HepG2 (cell line): ENCODE data around the gene AIF1. TPM values are rescaled to one million over a fixed set of nuclear protein-coding genes. Genes with fewer than 3 reads are reported as not detected.
A peak's percentile ranks its signal among the peaks of the same experiment; 100 is the strongest.

Experiments
- CAMTA2 ChIP-seq: sonication (generic); formaldehyde crosslinking; IDR thresholded peaks from 2 replicates; pipeline ENCODE4 v1.4.0; 2020; ENCODE audit warnings: mild to moderate bottlenecking, missing genetic modification reagents, borderline replicate concordance
- EHMT2 ChIP-seq: fragments of 200-600 bp; sonication (generic); IDR thresholded peaks from 2 replicates; pipeline ENCODE4 v1.7.0; 2017; ENCODE audit warnings: antibody characterized with exemption, low read depth, low read length, borderline replicate concordance
- ESRRA ChIP-seq: sonication (generic); formaldehyde crosslinking; IDR thresholded peaks from 2 replicates; pipeline ENCODE4 v1.5.1; 2020; ENCODE audit warnings: mild to moderate bottlenecking, low read depth, missing genetic modification reagents
- HDAC2 ChIP-seq: sonication (generic); formaldehyde crosslinking; IDR thresholded peaks from 2 replicates; pipeline ENCODE4 v1.4.0; 2020; ENCODE audit warnings: missing genetic modification reagents
- HDAC6 ChIP-seq: fragments of 200-600 bp; sonication (generic); IDR thresholded peaks from 2 replicates; pipeline ENCODE4 v1.7.0; 2017; ENCODE audit warnings: mild to moderate bottlenecking, antibody characterized with exemption, low read length, low read depth
- HNRNPL ChIP-seq: fragments of 200-400 bp; formaldehyde crosslinking; IDR thresholded peaks from 2 replicates; pipeline ENCODE4 v1.6.1; 2017; ENCODE audit warnings: mild to moderate bottlenecking, low read depth, low read length
- KDM1A ChIP-seq: IDR thresholded peaks from 2 replicates; pipeline ENCODE4 v1.6.1; 2016; ENCODE audit warnings: missing compliant biosample characterization
- MYNN ChIP-seq: sonication (generic); formaldehyde crosslinking; IDR thresholded peaks from 2 replicates; pipeline ENCODE4 v1.4.0; 2020; ENCODE audit warnings: mild to moderate bottlenecking, low read depth, missing genetic modification reagents
- ONECUT2 ChIP-seq: sonication (generic); formaldehyde crosslinking; IDR thresholded peaks from 2 replicates; pipeline ENCODE4 v1.4.0; 2020; ENCODE audit warnings: missing genetic modification reagents
- RFXAP ChIP-seq: sonication (generic); formaldehyde crosslinking; IDR thresholded peaks from 2 replicates; pipeline ENCODE4 v1.4.0; 2020; ENCODE audit warnings: missing genetic modification reagents, borderline replicate concordance
- TOPORS ChIP-seq: sonication (generic); formaldehyde crosslinking; IDR thresholded peaks from 2 replicates; pipeline ENCODE4 v1.8.0; 2023; ENCODE audit warnings: mild to moderate bottlenecking, missing genetic modification reagents
- ZBTB44 ChIP-seq: sonication (generic); formaldehyde crosslinking; IDR thresholded peaks from 2 replicates; pipeline ENCODE4 v1.4.0; 2020; ENCODE audit warnings: missing genetic modification reagents
- ZC3H13 ChIP-seq: sonication (generic); formaldehyde crosslinking; IDR thresholded peaks from 2 replicates; pipeline ENCODE4 v1.8.1; 2023; ENCODE audit warnings: mild to moderate bottlenecking, missing genetic modification reagents, moderate library complexity
- ZFAT ChIP-seq: sonication (generic); formaldehyde crosslinking; conservative IDR thresholded peaks from 2 replicates; pipeline ENCODE4 v1.8.1; 2023; ENCODE audit warnings: missing genetic modification reagents, inconsistent platforms
- ZMYM3 ChIP-seq: sonication (generic); formaldehyde crosslinking; IDR thresholded peaks from 2 replicates; pipeline ENCODE4 v1.5.1; 2020; ENCODE audit warnings: mild to moderate bottlenecking, missing genetic modification reagents
- ZNF768 ChIP-seq: sonication (generic); formaldehyde crosslinking; IDR thresholded peaks from 2 replicates; pipeline ENCODE4 v1.4.0; 2020; ENCODE audit warnings: missing genetic modification reagents
- polyA plus RNA-seq, 8 experiments: library from polyadenylated mRNA; depleted of rRNA in 3 of 8; stranded (reverse) in 7 of 8; unstranded in 1 of 8; fragments of >200 nt; fragmentation: Illumina TruSeq in 4 of 8; extraction: Trizol in 4 of 8; gene quantifications; 2 replicates each; pipeline versions ENCODE4 v1.2.1 to v1.2.3, GENCODE V29; 2011 to 2016; ENCODE audit warnings: low read depth in 4 of 8, missing spikeins in 1 of 8, mixed read lengths in 1 of 8; ENCODE audit not compliant: insufficient read depth in 1 of 8
- total RNA-seq, 5 experiments: library from RNA; depleted of rRNA; stranded (reverse); fragments of >200 nt; fragmentation: Illumina TruSeq; extraction: Trizol; gene quantifications; 2 replicates each; pipeline ENCODE4 v1.2.3, GENCODE V29; 2016; ENCODE audit warnings: low read depth in 1 of 5
- TF ChIP-seq, protein P1 (sequence below): sonication (generic); formaldehyde crosslinking; IDR thresholded peaks from 2 replicates; pipeline ENCODE4 v1.4.0; 2020; ENCODE audit warnings: missing genetic modification reagents
- TF ChIP-seq, protein P2 (sequence below): sonication (generic); formaldehyde crosslinking; IDR thresholded peaks from 2 replicates; pipeline ENCODE4 v1.9.0; 2021; ENCODE audit warnings: mild to moderate bottlenecking, missing genetic modification reagents

AIF1 gene
- total and polyA plus RNA-seq, 2 of the 13 experiments (the other 11 are each of a cell fraction or from before 2014, with no cell fraction given) = 1.5 TPM; not detected in 1

DNA sequence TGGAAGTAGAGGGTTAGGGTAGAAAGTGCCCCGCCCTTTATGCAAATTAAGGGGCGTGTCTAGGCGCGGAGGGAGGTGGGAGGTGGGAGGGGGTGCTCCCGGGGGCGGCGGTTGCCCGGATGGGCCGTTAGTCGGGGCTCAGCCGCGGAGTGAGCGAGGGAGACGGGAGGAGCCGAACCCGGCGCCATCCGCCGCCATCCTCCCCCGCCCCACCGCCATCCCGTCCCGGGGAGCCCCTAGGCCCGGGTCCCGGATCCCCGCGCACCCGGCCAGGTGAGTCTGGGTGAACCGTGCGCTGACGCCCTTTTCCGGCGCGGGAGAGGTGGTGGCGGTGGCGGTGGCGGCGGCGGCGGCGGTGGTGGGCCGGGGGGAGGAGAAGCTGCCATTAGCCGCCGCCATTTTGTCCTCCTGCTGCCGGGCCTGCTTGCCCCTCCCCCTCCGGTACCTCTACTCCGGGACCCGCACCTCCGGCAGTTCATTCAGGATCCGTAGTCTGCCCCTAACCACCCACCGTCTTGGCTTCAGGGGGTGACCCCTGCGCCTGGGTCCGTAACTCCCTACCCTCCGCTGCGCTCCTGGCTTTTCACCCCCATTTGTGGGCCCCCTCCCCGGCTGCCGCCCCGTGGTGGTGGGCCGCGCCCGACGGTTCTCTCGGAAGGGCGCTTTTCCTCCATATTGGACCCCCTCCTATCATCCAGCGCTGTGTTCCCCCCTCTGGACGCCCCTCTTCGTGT, 5.7 kb downstream of the AIF1 start, which contains the start of gene PRRC2A (continued):
- TF ChIP-seq, protein P1, sequence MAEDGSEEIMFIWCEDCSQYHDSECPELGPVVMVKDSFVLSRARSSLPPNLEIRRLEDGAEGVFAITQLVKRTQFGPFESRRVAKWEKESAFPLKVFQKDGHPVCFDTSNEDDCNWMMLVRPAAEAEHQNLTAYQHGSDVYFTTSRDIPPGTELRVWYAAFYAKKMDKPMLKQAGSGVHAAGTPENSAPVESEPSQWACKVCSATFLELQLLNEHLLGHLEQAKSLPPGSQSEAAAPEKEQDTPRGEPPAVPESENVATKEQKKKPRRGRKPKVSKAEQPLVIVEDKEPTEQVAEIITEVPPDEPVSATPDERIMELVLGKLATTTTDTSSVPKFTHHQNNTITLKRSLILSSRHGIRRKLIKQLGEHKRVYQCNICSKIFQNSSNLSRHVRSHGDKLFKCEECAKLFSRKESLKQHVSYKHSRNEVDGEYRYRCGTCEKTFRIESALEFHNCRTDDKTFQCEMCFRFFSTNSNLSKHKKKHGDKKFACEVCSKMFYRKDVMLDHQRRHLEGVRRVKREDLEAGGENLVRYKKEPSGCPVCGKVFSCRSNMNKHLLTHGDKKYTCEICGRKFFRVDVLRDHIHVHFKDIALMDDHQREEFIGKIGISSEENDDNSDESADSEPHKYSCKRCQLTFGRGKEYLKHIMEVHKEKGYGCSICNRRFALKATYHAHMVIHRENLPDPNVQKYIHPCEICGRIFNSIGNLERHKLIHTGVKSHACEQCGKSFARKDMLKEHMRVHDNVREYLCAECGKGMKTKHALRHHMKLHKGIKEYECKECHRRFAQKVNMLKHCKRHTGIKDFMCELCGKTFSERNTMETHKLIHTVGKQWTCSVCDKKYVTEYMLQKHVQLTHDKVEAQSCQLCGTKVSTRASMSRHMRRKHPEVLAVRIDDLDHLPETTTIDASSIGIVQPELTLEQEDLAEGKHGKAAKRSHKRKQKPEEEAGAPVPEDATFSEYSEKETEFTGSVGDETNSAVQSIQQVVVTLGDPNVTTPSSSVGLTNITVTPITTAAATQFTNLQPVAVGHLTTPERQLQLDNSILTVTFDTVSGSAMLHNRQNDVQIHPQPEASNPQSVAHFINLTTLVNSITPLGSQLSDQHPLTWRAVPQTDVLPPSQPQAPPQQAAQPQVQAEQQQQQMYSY (CRISPR knock-in tag) = peak; percentile 21; the same call in 1 of the 2 replicates
- TF ChIP-seq ZFAT (CRISPR knock-in tag) = no peak
- TF ChIP-seq KDM1A (CRISPR knock-in tag) = no peak
- peak; percentile 62 for TF ChIP-seq TOPORS (CRISPR knock-in tag)
- TF ChIP-seq MYNN (CRISPR knock-in tag) = no peak
- TF ChIP-seq HDAC6 = no peak
- TF ChIP-seq, protein P2, sequence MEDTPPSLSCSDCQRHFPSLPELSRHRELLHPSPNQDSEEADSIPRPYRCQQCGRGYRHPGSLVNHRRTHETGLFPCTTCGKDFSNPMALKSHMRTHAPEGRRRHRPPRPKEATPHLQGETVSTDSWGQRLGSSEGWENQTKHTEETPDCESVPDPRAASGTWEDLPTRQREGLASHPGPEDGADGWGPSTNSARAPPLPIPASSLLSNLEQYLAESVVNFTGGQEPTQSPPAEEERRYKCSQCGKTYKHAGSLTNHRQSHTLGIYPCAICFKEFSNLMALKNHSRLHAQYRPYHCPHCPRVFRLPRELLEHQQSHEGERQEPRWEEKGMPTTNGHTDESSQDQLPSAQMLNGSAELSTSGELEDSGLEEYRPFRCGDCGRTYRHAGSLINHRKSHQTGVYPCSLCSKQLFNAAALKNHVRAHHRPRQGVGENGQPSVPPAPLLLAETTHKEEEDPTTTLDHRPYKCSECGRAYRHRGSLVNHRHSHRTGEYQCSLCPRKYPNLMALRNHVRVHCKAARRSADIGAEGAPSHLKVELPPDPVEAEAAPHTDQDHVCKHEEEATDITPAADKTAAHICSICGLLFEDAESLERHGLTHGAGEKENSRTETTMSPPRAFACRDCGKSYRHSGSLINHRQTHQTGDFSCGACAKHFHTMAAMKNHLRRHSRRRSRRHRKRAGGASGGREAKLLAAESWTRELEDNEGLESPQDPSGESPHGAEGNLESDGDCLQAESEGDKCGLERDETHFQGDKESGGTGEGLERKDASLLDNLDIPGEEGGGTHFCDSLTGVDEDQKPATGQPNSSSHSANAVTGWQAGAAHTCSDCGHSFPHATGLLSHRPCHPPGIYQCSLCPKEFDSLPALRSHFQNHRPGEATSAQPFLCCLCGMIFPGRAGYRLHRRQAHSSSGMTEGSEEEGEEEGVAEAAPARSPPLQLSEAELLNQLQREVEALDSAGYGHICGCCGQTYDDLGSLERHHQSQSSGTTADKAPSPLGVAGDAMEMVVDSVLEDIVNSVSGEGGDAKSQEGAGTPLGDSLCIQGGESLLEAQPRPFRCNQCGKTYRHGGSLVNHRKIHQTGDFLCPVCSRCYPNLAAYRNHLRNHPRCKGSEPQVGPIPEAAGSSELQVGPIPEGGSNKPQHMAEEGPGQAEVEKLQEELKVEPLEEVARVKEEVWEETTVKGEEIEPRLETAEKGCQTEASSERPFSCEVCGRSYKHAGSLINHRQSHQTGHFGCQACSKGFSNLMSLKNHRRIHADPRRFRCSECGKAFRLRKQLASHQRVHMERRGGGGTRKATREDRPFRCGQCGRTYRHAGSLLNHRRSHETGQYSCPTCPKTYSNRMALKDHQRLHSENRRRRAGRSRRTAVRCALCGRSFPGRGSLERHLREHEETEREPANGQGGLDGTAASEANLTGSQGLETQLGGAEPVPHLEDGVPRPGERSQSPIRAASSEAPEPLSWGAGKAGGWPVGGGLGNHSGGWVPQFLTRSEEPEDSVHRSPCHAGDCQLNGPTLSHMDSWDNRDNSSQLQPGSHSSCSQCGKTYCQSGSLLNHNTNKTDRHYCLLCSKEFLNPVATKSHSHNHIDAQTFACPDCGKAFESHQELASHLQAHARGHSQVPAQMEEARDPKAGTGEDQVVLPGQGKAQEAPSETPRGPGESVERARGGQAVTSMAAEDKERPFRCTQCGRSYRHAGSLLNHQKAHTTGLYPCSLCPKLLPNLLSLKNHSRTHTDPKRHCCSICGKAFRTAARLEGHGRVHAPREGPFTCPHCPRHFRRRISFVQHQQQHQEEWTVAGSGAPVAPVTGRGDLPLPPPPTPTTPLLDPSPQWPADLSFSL (CRISPR knock-in tag) = no peak
- no peak; the same call in 1 of the 2 replicates for TF ChIP-seq RFXAP
- no peak for TF ChIP-seq ZBTB44 (CRISPR knock-in tag)
- 0 out of 2 replicates have a peak, but pooled peaks have one; percentile 16 for TF ChIP-seq ZC3H13 (CRISPR knock-in tag)
- TF ChIP-seq ESRRA (CRISPR knock-in tag) = peak; percentile 22; the same call in 1 of the 2 replicates
- no peak for TF ChIP-seq EHMT2
- TF ChIP-seq ZNF768 (CRISPR knock-in tag) = peak; percentile 45; the same call in 1 of the 2 replicates
- peak; percentile 30; the same call in 1 of the 2 replicates for TF ChIP-seq HDAC2
- peak; percentile 87; the same call in 1 of the 2 replicates for TF ChIP-seq CAMTA2 (CRISPR knock-in tag)
- no peak for TF ChIP-seq ONECUT2
- TF ChIP-seq HNRNPL = peak; percentile 53; the same call in 1 of the 2 replicates
- TF ChIP-seq ZMYM3 (CRISPR knock-in tag) = no peak
